Fibroblast of villous mesenchyme (primary cell): Measurements from ENCODE around the gene DDX39A. TPM values are rescaled to one million over a fixed set of nuclear protein-coding genes. Genes with fewer than 3 reads are reported as not detected.

ENCODE experiments used
- DNase-seq: peaks from one replicate; pipeline ENCODE4 v3.0.0-alpha.2; 2010; ENCODE audit warnings: low read depth
- H3K4me3 ChIP-seq: 2 replicates; pipeline ENCODE4 v1.5.1; 2011; ENCODE audit warnings: low read depth, mild to moderate bottlenecking, low read length
- CTCF ChIP-seq: IDR thresholded peaks from 2 replicates; pipeline ENCODE4 v1.5.1; 2012; ENCODE audit warnings: low read depth, mild to moderate bottlenecking, low read length; ENCODE audit not compliant: insufficient read depth
- total RNA-seq: library from RNA; depleted of rRNA; stranded (reverse); fragments of >200 nt; gene quantifications from 2 replicates; pipeline ENCODE4 v1.2.3, GENCODE V29; 2012

The DDX39A gene
- total RNA-seq, 1 donor = 56.6 TPM

DNA sequence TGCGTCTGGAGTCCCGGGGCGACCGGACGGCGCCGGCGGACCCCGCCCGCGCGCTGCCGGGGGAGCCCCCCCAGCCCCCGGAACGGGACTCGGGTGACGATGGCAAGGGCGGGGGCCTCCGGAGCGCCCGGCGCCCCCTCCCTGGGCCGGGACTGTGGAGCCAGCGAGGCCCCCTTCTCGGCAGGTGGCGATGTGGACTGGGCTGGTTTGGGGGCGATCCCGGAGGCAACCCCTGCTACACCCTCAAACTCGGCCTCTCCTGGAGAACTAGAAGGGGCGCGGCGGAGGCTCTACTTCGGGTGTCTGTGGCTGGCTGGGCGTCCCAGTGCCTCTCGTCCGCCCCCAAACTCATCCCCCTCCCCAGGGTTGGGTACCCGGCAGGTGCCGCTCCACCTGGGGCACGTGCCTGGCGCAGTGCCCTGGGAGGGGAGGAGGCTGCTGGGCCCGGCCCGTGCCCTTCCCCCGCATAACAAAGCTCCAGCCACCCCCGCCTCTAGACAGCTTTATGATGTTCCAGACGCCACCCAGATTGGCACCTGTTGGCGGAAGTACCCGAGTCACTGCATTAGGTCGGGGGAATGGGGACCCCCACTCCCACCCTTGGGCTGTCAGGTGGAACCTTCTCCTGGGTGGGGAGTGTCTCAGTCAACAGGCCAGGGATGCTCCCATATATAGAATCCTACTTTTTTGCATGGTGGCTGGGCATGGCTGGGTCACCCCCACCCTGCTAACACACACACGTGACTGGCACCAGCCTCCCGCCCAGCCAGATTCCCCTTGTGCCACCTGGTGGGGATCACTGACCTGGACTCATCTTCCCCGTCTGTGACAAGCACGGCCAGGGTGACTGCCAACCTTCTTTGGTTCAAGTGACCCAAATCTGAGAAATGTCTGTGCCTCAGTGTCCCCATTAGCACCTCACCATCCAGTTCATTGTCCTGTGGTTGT is 14.7 kb upstream of the DDX39A start:
- peak overlapping the region; percentile 70 for H3K4me3 ChIP-seq
- TF ChIP-seq CTCF = no peak
- DNase-seq = no peak

DNA sequence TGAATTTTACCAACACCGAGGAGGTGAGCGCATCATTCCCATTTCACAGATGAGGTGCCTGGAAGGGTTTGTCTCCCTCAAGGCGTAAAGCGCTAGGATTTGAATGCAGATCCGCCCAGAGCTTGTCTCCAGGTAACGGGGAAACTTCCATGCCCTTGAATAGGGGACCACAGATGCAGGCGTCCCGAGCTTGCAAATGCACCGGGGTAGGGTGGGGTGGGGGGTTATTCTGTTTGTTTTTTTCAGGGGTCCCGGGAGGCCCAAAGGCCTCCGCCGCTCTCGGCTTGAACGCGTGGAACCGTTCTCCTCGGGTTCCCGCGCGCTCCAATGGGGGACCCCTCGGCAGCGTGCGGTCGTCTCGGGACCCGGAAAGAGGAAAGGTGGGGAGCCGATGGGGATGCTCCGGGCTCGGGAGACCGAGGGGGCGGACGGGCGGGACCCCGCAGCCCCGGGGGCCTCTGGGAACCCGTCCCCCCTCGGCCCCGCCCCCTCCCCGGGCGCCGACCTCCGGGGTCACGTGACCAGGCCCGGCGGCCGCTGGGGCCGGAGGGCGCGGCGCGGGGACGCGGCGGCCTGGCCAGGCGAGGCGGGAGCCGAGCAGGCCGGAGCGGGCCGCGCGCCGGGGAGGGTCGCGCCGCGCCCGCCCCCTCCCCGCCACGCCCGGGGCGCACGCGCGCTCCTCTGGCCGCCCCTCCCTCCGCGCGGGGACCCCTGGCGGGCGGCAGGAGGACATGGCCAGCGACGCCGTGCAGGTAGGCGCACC is 13.8 kb upstream of the DDX39A start, which contains the start of gene PKN1:
TSS of gene PKN1 (plus strand) at position 516 of the 763 bp plus-strand sequence. CDS start at position 732, 216 bp downstream.
- peak; percentile 23 for DNase-seq
- no peak for TF ChIP-seq CTCF

DNA sequence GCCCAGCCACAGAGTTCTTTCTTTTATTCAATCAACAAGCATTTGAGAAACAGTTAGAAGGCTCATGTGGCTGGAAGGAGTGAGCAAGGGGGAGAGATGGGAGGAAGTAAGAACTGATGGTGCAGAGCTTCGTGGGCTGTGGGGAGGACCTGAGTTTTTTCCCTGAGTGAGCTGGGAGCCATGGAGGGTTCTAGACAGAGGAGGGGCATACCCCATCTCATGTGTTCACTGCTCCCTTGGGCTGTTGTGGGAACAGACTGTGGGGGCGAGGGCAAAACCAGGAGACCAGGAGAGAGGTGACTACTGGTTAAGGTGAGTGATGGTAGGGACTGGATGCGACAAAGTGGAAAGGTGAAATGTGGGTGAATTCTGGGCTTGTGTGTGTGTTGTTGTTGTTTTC is 11.6 kb upstream of the DDX39A start:
- no peak overlapping the region for H3K4me3 ChIP-seq
- no peak for TF ChIP-seq CTCF
- no peak for DNase-seq

More for the DNA sequence above, 13.8 kb upstream of the DDX39A start, which contains the start of gene PKN1:
- H3K4me3 ChIP-seq = peak within 1 kb of the TSS; percentile 70

DNA sequence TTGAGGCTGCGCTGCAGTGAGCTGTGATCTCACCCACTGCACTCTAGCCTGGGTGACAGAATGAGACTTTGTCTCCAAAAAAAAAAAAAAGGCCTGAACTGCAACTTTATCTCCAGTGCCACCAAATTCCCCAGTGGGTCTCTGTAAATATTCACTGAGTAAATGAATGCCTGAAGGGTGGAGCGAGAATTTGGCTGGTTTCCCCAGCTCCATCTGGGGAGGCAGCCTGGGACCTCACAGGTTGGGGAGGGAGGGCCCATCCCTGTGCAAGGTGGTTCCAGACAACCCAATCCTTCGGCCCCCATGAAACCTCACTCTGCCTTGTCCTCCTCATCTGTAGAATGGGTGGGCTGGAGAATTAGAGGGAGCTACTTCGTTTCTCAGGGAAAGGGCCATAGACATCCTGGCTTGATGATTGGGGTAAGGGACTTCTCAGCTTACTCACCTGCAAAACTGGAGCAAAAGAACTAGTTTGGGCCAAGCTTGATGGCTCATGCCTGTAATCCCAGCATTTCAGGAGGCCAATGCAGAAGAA is 9.8 kb upstream of the DDX39A start:
- DNase-seq = no peak
- TF ChIP-seq CTCF = no peak

GRCh38 chr19:14427461-14427860 is 8.3 kb upstream of the DDX39A start:
- DNase-seq = no peak
- H3K4me3 ChIP-seq = no peak overlapping the region
- TF ChIP-seq CTCF = no peak

More for the DNA sequence above, 9.8 kb upstream of the DDX39A start:
- no peak overlapping the region for H3K4me3 ChIP-seq

GRCh38 chr19:14425696-14426138 is 6.6 kb upstream of the DDX39A start:
- peak; percentile 84 for DNase-seq
- no peak overlapping the region for H3K4me3 ChIP-seq
- TF ChIP-seq CTCF = no peak
